ENCODE results near the gene MAMSTR.
"Not testable (repeated sequence)": the region's sequence is repeated elsewhere in the genome, so short reads cannot be mapped to it uniquely, and the experiment has no call there.

Gene MAMSTR

DNA sequence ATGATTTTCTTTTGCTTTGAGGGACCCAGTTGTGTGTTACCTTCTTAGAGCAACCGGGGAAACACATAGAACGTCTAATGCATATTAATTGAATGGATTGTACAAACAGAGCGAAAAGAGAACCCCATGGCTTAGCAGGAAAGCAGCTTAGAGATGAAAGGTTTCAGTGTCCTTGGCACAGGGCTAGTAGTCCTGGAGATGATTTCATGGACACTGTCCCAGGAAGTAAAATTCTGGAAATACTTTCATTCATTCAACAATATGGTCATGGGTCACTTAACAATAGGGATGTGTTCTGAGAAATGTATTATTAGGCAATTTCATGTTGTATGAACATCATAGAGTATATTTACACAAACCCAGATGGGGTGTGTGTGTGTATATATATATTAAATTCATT lies 33.4 kb downstream of the MAMSTR start:
- no peak for DNase-seq (ENCODE audit: low spot score)

GRCh38 chr19:48685583-48685982 lies 33.9 kb downstream of the MAMSTR start:
- no peak for DNase-seq (ENCODE audit: low spot score)

GRCh38 chr19:48683349-48683748 lies 36.2 kb downstream of the MAMSTR start:
- no peak for DNase-seq (ENCODE audit: low spot score)

DNA sequence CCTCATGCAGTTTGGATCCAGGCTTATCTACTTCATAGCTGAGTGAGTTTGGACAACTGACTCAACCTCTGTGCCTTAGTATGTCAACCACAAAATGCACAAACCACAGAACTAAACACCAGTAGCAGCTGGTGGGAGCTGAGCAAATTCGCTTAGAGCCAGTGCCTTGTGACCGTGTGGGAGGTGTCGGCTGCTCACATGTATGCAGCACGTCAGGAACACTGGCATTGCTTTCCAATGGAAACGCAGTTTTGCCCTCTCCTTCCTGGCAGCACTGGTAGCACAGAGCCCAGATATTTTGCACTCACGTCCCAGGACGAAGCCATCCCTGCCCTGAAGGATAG lies 38.4 kb downstream of the MAMSTR start:
- no peak for DNase-seq (ENCODE audit: low spot score)

DNA sequence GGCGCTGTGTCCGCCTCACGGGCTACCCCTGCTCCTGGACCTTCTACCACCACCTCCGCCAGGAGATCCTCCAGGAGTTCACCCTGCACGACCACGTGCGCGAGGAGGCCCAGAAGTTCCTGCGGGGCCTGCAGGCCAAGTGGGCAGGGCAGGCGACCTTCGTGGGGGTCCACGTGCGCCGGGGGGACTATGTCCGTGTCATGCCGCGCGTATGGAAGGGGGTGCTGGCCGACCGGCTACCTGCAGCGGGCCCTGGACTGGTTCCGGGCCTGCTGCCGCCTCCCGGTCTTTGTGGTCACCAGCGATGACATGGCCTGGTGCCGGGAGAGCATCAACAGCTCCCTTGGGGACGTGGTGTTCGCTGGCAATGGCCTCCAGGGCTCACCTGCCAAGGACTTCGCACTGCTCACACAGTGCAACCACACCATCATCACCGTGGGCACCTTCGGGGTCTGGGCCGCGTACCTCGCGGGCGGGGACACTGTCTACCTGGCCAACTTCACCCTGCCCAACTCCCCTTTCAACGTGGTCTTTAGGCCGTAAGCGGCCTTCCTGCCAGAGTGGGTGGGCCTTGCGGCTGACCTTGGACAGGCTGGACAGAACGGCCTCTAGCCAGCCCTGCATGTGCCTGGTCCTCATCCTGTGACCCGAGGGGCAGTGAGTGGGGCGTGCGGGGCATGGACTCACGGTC lies 38.9 kb downstream of the MAMSTR start:
- no peak for DNase-seq (ENCODE audit: low spot score)

DNA sequence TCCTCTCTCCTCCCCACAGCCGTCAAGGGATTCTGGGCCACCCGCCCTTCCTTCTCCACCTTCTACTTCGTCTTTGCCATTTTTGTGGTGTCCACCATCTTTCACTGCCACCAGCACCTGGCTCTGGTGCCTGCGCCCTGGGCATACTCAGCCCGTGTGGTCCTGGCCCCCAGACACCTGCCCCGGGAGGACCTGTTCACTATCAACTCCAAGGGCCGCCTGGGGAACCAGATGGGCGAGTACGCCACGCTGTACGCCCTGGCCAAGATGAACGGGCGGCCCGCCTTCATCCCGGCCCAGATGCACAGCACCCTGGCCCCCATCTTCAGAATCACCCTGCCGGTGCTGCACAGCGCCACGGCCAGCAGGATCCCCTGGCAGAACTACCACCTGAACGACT lies 39.5 kb downstream of the MAMSTR start:
- DNase-seq (ENCODE audit: low spot score) = not testable (repeated sequence)

DNA sequence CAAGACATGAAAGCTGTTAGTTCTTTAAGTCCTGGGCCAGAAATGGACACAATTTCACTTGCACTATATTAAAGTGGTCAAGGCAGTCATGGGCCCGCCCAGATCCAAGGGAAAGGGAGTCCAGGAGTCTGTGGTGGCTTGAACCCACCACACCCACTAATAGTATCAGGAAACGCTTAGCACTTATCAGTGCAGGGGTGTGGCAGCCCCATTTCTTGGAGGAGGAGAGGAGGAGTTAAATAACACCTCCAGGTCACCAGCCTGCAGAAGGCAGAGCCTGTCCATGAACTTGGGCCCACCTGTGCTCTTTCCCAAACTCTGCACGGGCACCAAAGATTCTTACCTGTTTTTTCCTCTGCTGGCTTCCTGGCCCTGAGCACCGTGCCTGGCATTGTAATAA lies 41.3 kb downstream of the MAMSTR start:
- peak; percentile 37 for DNase-seq (ENCODE audit: low spot score)

- DNase-seq (ENCODE audit: low spot score) = no peak
Measured at GRCh38 chr19:48676887-48677286, 42.6 kb downstream of the MAMSTR start.

GRCh38 chr19:48676487-48676886 lies 43.0 kb downstream of the MAMSTR start:
- no peak for DNase-seq (ENCODE audit: low spot score)

GRCh38 chr19:48674921-48675824 lies 44.4 kb downstream of the MAMSTR start:
- peak; percentile 81 for DNase-seq (ENCODE audit: low spot score)

DNA sequence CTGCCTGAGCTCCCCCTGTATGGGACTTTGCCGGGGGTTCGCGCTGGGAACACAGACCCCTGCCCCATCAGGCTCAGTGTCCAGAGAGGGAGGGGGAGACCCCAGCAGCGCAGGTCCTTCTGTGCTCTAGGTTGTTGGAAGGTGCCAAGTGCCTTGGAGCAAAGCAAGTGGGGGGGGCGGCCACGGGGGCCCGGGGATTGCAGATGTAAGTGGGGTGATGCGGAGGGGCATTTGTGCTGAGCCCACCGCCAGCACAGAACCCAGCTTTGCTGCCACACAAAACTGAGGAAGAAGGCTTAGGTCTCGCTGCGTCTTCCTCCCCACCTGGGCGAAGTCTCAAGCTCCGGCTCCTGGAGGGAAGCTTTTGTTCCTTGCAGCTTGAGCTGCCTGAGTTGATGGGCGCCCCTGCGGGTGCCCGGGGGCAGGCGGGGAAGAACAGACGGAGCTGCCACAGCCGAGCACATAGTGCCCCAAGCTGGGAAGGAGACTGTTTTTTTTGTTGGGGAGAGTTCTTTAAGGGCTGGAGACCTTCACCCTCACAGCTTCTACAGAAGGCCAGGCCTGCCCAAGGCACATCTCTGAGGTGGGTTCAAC lies 45.2 kb downstream of the MAMSTR start:
- DNase-seq (ENCODE audit: low spot score) = no peak

- no peak for DNase-seq (ENCODE audit: low spot score)
Measured at GRCh38 chr19:48673436-48674100, 46.0 kb downstream of the MAMSTR start.

GRCh38 chr19:48672994-48673393 lies 46.5 kb downstream of the MAMSTR start, which contains the start of gene NTN5:
Gene NTN5, minus strand, starts transcription at chr19:48673017. Its CDS starts 2,031 bp downstream, at chr19:48670986.
- DNase-seq (ENCODE audit: low spot score) = no peak

DNA sequence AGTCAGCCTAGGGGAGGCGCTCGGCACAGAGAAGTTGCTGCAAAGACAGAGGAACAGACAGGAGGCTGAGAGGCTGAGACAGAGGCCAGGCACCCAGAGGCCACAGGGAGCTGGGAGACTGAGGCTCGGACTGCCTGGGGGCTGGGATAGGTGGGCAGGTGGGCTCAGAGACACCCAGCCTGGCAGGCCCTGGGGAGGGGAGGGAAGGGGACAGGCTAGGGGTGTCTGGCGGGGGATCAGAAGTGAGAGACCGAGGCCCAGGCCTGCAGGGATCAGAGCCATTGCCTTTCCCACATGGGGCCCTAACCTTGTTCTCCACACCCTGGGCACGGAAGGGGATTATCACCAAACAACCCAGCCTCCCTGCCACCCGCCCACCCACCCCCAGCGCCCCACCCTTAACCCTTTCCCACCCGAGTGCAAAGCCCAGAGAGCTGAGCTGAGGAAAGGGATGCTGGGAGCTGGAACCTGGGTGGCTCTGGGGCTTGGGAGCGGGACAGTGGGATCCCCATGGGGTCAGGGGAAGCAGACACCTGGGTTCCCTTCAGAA lies 48.0 kb downstream of the MAMSTR start:
- no peak for DNase-seq (ENCODE audit: low spot score)

DNA sequence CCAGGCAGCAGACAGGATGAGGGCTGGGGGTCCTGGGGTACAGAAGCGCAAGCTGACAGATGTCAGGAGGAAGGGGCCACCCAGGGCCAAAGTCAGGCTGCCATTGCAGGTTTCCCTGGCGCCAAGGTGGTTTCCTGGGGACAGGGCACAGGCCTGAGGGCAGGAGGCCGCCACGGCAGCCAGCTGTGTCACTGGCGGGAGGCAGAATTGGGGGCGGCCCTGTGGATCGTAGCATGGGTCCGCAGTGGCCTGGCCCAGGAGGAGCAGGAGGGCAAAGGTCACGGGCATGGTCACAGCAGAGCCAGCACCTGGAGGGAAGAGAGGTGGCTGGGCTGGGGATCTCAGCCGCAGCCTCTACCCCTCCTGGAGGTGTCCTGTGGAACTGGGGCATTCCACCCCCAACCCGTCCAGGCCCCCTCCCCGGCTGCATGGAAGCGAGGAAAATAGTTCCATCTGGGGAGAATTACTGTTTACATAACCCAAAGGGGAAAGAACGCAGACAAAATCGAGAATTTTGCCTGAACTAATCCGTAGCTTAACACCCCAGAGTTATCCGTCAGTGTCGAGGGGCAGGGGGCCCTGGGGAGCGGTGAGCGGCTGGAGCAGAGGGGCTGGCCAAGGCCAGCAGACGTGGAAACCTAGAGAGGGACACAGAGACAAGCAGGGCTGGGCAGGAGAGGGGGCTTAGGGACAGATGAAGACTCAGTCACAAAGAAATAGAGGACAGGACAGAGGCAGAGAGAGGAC lies 48.7 kb downstream of the MAMSTR start:
- no peak for DNase-seq (ENCODE audit: low spot score)

DNA sequence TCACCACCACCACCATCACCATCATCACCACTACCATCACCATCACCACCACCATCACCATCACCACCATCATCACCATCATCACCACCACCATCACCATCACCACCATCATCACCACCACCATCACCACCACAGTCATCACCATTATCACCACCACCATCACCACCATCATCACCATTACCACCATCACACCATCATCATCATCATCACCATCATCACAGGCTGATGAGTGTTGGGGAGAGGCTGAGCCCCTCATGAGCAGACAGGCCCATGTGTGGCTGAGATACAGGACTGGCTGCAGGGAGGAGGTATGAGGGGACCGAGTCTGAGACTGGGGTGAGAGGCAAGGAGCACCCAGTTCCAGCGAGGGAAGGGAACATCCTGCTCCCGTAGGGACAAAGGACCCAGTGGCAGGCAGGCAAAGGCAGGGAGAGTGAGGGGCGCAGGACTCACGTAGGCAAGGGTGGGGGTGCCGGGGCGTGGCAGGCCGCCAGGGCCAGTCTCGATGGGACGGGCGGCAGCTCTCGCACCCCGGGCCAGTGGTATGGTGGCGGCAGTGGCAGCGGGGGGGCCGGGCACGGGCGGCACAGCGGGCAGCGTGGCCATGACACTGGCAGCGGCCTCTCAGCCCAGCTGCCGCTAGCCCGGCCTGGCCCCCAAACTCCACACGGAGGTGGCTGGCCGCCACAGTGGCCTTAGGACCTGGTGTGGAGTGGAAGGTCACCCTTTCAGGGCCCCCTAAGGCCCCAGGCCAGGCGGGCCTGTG lies 49.4 kb downstream of the MAMSTR start:
- no peak for DNase-seq (ENCODE audit: low spot score)

GRCh38 chr19:48668761-48669160 lies 50.8 kb downstream of the MAMSTR start:
- DNase-seq (ENCODE audit: low spot score) = no peak

DNA sequence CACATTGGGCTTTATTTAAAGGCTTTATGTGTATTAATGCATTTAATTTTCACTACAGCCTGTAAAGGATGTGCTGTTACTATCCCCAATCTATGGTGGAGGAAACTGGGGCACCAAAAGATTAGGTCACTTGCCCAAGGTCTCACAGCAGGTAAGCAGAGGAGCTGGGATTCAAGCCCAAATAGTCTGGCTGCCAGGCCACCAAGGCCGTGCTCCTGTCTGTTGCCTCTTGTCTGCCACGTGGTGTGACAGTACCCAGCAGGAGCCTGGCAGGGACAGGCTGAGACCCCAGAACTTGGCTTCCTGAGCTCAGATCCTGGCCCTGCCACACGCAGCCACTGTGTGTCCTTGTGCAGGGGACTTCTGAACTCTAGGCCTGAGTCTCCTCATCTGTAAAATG lies 51.2 kb downstream of the MAMSTR start:
- DNase-seq (ENCODE audit: low spot score) = no peak

- no peak for DNase-seq (ENCODE audit: low spot score)
Measured at GRCh38 chr19:48665786-48666185, 53.7 kb downstream of the MAMSTR start.

DNA sequence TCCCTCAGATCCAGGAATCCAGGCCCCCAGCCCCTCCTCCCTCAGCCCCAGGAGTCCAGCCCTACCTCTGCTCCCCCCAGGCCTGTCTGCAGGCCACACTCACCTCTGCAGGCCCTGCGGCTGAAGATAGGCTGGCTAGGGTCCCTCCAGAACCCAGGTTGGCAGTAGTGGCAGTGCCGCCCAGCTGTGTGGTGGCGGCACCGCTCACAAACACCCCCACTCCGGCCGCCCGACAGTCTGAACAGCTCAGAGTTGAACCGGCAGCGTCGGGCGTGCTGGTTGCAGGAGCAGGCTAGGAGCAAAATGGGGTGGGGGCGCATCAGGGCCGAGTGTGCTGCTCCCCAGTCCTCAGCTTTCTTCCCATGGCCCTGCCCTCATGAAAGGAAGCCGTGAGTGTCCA lies 55.0 kb downstream of the MAMSTR start:
- DNase-seq (ENCODE audit: low spot score) = no peak

- no peak for DNase-seq (ENCODE audit: low spot score)
Measured at GRCh38 chr19:48663667-48664066, 55.9 kb downstream of the MAMSTR start.

Data from hematopoietic multipotent progenitor cell treated with erythropoietin and hydrocortisone succinate and interleukin-3 and kit ligand, for 15 days (in vitro differentiated cells).